Activated CD8-positive, alpha-beta memory T cell treated with anti-CD3 and anti-CD28 coated beads for 4 hours (primary cell): ENCODE measurements around the gene ALKBH2.
"Not testable (repeated sequence)": the region's sequence is repeated elsewhere in the genome, so short reads cannot be mapped to it uniquely, and the experiment has no call there.

Source experiments
- DNase-seq, 2 donors: peaks; one replicate each; pipeline ENCODE4 v3.0.0-alpha.2; 2020; ENCODE audit warnings: low read depth in 2 of 2

The ALKBH2 gene

DNA sequence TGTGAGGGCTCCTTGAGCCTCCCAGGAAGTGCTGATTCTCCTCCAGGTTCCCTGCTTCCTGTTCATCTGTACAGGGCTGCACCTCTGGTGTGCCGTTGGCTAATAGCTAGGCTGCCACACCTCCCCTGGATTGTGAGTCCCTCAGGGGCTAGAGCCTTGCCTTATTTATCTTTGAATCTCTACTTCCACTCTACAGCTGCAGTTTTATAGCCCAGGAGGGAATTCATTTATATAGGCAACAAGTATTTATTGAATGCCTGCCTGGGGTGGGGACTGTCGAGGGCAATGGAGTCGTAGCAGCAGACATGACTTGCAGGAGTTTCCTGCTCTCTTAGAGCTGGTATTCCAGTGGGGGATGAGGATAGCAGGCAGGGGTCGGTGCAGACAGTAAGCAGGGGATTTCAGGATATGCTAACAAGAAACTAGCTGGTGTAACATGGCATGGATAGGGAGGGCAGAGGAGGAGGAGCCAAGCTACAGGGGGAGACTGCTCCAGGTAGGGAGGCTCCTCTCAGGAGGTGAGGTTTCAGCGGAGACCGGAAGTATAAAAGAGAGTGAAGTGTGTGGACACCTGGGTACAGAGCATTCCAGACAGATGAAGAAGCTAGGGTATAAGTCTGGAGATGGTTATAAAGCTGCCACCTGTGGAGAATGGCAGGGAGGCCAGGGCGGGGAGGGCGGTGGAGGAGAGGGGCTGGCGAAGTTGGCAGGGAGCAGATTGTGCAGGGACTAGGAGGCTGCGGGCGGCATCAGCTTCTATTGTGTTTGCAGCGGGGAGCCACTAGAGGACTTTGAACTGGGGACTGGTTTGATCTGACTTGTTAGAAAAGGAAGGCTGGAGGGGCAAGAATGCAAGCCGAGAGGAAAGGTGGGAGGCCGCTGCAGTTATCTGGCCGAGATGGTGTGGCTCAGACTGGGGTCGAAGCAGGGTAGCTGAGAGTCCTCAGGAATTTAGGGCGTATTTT lies 23.7 kb downstream of the ALKBH2 start:
- no peak for DNase-seq

GRCh38 chr12:109065853-109066193 lies 27.4 kb downstream of the ALKBH2 start:
- DNase-seq, result no peak

DNA sequence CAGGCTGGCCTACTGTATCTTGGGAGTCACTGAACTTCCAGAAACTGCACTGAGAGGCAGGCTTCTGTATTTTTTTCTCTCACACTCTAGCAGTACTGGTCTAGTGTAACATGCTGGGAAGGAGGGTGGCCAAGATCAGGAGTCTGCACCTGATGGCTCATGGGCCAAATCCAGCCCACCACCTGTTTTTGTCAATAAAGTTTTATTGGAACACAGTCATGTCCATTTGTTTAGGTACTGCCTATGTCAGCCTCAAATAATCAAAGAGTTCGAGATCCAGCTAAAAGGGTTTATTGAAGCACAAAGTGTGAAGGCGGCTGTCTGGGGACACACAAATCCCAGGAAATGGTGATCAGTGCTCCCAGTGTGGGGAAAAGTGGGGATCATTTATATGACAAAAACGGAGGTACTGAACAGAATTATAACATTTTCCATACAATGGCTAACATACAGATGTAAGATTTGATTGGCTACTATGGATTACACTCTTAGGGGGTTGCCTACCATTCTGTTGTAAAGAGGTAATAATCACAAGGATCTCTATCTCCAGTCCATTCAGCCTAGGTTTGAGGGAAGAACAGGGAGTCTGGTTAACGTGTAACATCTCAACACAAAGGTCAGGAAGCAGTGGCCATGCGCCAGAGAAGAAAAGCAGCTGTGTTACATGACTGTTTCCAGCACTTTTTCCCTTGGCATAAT lies 28.0 kb downstream of the ALKBH2 start:
- no peak for DNase-seq

GRCh38 chr12:109064143-109064542 lies 29.1 kb downstream of the ALKBH2 start:
- no peak for DNase-seq

GRCh38 chr12:109058773-109059172 lies 34.5 kb downstream of the ALKBH2 start:
- DNase-seq, result no peak

DNA sequence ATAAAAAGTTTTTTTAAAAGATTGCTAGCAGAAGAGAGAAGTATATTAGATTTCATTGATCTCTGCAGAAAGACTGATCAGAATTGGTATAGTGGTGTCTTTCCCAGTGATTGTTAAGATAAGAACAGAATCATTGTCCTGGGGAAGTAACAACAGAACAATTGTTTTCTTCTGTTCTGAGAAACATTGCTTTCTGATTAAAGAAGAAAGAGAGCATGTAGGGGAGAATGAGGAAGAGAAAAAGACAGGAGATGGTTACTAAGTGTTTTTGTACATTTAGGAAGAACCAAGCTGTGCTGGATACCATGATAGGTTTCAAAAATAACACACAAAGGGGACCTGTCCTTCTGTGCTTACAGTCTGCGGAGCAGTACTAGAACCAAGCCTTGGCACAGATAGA lies 35.9 kb downstream of the ALKBH2 start:
- no peak for DNase-seq

GRCh38 chr12:109056891-109057290 lies 36.4 kb downstream of the ALKBH2 start:
- DNase-seq, result no peak

- no peak for DNase-seq
Observed at GRCh38 chr12:109054520-109054919, 38.8 kb downstream of the ALKBH2 start.

- not testable (repeated sequence) for DNase-seq
Observed at GRCh38 chr12:109054124-109054513, 39.2 kb downstream of the ALKBH2 start.

- peak in 1 of 2 donors; percentile 2 for DNase-seq
Observed at GRCh38 chr12:109053382-109054123, 39.7 kb downstream of the ALKBH2 start.

GRCh38 chr12:109052414-109053323 lies 40.6 kb downstream of the ALKBH2 start, which contains the start of gene USP30:
TSS of gene USP30 (plus strand) at chr12:109052576. CDS start at chr12:109052679, 103 bp downstream.
- DNase-seq, result peak; percentile 68 to 69

DNA sequence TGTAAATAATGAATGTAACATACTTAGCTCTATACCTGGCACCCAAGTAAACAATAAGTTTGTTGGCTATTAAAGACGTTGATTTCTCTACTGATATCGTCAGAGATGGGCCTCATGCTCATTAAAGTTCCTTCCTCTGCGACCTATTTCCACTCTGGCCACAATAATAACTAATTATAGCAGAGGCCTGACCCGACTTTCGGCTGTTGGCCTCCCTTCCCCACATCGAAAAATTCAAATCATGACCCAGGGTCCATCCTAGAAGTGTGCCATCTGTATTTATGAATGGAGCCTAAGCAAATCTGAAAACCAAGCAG lies 41.2 kb downstream of the ALKBH2 start:
- no peak for DNase-seq

DNA sequence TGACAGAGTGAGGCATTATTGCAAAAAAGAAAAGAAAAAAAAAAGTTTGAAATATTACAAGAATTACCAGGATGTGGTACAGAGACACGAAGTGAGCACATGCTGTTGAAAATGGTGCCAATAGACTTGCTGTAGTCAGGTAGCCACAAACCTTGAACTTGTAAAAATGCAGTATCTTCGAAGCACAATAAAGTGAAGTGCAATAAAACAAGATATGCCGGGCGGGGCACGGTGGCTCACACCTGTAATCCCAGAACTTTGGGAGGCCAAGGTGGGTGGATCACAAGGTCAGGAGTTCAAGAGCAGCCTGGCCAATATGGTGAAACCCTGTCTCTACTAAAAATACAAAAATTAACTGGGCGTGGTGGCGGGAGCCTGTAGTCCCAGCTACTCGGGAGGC lies 43.5 kb downstream of the ALKBH2 start:
- not testable (repeated sequence) for DNase-seq

DNA sequence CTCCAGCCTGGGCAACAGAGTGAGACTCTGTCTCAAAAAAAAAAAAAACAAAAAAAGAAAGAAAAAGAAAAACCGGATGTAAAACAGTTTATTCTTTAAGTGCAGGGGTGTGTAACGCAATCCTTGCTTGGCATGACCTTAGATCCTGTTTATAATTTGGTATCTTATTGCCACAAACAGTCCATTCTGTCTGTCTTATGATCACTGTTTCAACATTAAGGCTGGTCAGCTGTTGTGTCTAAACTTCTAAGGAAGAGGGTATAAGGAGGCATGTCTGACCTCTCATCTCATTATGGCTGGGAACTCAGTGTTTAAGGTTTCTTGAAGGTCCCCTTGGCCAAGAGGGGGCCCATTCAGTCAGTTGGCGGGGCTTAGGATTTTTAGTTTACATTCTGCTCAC lies 44.6 kb downstream of the ALKBH2 start:
- DNase-seq, result not testable (repeated sequence)

GRCh38 chr12:109047081-109047805 lies 46.0 kb downstream of the ALKBH2 start:
- no peak for DNase-seq

- DNase-seq, result no peak
Observed at GRCh38 chr12:109044241-109044640, 49.0 kb downstream of the ALKBH2 start.
